Thoracic aorta (tissue), 2 donors: ENCODE measurements around the gene IRAK3. TPM values are rescaled to one million over a fixed set of nuclear protein-coding genes. Genes with fewer than 3 reads are reported as not detected.

Experiments used
- ATAC-seq: fragments of 150-250 bp; one replicate; pipeline ENCODE4 v1.8.0; 2017; ENCODE audit warnings: low read depth; ENCODE audit not compliant: insufficient number of reproducible peaks, low FRiP score
- DNase-seq: peaks from one replicate; pipeline ENCODE4 v3.0.0-alpha.2; 2020; ENCODE audit warnings: low spot score
- H3K27ac ChIP-seq, 2 donors: fragments of 200-600 bp; sonication (generic); 1 replicate in 1 of 2; 2 replicates in 1 of 2; pipeline ENCODE4 v1.5.1; 2016; ENCODE audit warnings: mild to moderate bottlenecking in 2 of 2, moderate library complexity in 2 of 2
- H3K27me3 ChIP-seq: fragments of 200-600 bp; sonication (generic); replicated peaks from 2 replicates; pipeline ENCODE4 v1.6.0; 2016; ENCODE audit warnings: mild to moderate bottlenecking; ENCODE audit not compliant: insufficient read depth
- H3K36me3 ChIP-seq: fragments of 200-600 bp; sonication (generic); one replicate; pipeline ENCODE4 v1.5.1; 2016
- H3K4me1 ChIP-seq, 2 donors: fragments of 200-600 bp; sonication (generic); 1 replicate in 1 of 2; 2 replicates in 1 of 2; pipeline versions ENCODE4 v1.5.1 to v1.6.0; 2016; ENCODE audit warnings: low read depth in 2 of 2, mild to moderate bottlenecking in 1 of 2; ENCODE audit not compliant: control insufficient read depth in 1 of 2
- H3K4me3 ChIP-seq: fragments of 200-600 bp; sonication (generic); 2 replicates; pipeline ENCODE4 v1.5.1; 2016; ENCODE audit warnings: mild to moderate bottlenecking
- H3K9me3 ChIP-seq: fragments of 200-600 bp; sonication (generic); 2 replicates; pipeline ENCODE4 v1.5.1; 2016
- total RNA-seq, 2 donors: library from RNA; depleted of rRNA; stranded (reverse); fragments of >200 nt; gene quantifications; one replicate each; pipeline versions ENCODE4 v1.1.0 to v1.2.3, GENCODE V29; 2016
- TF ChIP-seq, protein P1 (sequence below): fragments of 200-600 bp; sonication (generic); IDR thresholded peaks from one replicate; pipeline ENCODE4 v1.5.1; 2019; ENCODE audit warnings: antibody characterized with exemption

Gene IRAK3
- total RNA-seq, 2 donors from 2014 or later: 29.8 to 67.9 TPM

DNA sequence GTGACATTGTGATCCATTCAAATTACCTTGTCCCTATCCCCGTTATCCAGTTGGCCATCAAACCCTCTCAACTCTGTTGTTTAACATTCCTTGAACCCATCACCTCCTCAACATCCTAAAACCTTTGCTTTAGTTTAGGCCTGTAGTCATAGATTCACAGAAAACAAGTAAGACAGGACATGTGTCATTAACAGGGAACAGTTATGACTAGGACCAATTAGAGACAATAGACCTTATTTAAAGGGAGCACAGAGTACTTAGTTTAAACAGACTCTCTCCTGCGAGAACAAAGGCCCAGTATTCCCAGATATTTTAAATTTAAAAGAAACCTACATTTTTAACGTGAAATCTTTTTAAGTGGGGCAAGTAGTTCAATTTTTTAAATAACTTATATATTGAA, 93.2 kb downstream of the IRAK3 start:
- H3K27me3 ChIP-seq: no peaks in the 10 kb centered on the region
- H3K9me3 ChIP-seq: no peaks in the 10 kb centered on the region
- no peak for ATAC-seq
- no peaks in the 10 kb centered on the region for H3K4me1 ChIP-seq
- DNase-seq: no peak
- no peaks in the 10 kb centered on the region for H3K36me3 ChIP-seq
- H3K27ac ChIP-seq: no peak overlapping the region
- H3K4me3 ChIP-seq: no peak overlapping the region
- TF ChIP-seq, protein P1, sequence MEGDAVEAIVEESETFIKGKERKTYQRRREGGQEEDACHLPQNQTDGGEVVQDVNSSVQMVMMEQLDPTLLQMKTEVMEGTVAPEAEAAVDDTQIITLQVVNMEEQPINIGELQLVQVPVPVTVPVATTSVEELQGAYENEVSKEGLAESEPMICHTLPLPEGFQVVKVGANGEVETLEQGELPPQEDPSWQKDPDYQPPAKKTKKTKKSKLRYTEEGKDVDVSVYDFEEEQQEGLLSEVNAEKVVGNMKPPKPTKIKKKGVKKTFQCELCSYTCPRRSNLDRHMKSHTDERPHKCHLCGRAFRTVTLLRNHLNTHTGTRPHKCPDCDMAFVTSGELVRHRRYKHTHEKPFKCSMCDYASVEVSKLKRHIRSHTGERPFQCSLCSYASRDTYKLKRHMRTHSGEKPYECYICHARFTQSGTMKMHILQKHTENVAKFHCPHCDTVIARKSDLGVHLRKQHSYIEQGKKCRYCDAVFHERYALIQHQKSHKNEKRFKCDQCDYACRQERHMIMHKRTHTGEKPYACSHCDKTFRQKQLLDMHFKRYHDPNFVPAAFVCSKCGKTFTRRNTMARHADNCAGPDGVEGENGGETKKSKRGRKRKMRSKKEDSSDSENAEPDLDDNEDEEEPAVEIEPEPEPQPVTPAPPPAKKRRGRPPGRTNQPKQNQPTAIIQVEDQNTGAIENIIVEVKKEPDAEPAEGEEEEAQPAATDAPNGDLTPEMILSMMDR: no peak

DNA sequence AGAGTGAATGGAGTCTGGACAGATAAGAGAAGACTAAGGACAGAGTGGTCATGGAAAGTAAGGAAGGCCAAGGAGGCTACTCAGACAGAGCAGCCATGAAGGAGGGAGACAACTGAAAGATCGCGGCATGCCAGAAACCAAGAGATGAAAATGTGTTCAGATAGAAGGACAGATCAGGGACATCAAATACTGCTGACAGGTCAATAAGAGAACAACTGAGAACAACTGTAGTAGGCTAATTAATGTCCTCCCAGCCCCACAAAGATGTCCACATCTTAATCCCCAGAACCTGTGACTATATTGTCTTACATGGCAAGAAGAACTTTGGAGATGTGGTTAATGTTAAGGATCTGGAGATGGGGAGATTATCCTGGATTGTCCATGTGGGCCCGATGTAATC, 98.3 kb downstream of the IRAK3 start:
- H3K4me3 ChIP-seq: no peak overlapping the region
- no peaks in the 10 kb centered on the region for H3K4me1 ChIP-seq
- no peak for ATAC-seq
- TF ChIP-seq, protein P1: no peak
- H3K27me3 ChIP-seq: no peaks in the 10 kb centered on the region
- H3K27ac ChIP-seq: no peak overlapping the region
- DNase-seq: no peak
- no peaks in the 10 kb centered on the region for H3K9me3 ChIP-seq
- no peaks in the 10 kb centered on the region for H3K36me3 ChIP-seq

DNA sequence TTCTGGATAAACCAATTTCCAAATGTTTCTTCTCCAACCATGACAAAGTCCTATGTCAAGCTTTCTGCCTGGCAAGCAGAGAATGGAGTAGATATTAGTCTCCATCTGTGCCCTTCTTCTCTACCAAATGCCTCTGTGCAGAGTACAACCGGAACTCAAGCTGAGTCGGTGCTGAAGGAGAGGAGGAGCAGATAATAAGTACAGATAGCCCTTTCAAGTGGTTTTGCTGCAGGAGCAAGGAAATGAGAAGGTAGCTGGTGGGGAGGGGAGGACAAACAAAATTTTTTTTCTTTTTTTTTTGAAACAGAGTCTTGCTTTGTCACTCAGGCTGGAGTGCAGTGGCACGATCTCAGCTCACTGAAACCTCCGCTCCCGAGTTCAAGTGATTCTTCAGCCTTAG, 99.1 kb downstream of the IRAK3 start:
- DNase-seq (no peak), ATAC-seq (no peak)
- Histone ChIP-seq H3K4me1 (no peaks in the 10 kb centered on the region), H3K27ac (no peak overlapping the region), H3K9me3 (no peaks in the 10 kb centered on the region), H3K27me3 (no peaks in the 10 kb centered on the region), H3K4me3 (no peak overlapping the region), H3K36me3 (no peaks in the 10 kb centered on the region)
- TF ChIP-seq, protein P1: no peak

DNA sequence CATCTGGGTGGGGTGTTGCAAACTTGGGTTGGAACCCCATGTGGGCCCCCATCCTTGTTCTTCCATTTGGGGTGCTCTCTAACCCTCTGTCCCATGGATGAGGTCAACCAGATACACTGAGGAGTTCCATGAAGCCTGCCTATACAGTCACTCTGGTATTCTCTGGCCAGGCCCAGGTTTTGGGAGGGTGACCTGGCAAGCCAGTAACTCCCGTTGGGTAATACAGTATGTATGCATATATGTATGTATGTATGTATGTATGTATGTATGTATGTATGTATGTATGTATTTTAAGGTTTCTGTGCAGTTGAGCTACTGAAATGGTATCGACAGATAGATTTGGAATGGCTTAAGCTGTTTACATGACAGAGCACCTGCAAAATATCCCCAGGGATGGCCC, 100.5 kb downstream of the IRAK3 start:
- H3K27me3 ChIP-seq: no peaks in the 10 kb centered on the region
- TF ChIP-seq, protein P1: no peak
- H3K4me3 ChIP-seq: no peak overlapping the region
- no peak for ATAC-seq
- H3K27ac ChIP-seq: no peak overlapping the region
- no peak for DNase-seq
- H3K36me3 ChIP-seq: no peaks in the 10 kb centered on the region
- H3K4me1 ChIP-seq: no peaks in the 10 kb centered on the region
- H3K9me3 ChIP-seq: no peaks in the 10 kb centered on the region

DNA sequence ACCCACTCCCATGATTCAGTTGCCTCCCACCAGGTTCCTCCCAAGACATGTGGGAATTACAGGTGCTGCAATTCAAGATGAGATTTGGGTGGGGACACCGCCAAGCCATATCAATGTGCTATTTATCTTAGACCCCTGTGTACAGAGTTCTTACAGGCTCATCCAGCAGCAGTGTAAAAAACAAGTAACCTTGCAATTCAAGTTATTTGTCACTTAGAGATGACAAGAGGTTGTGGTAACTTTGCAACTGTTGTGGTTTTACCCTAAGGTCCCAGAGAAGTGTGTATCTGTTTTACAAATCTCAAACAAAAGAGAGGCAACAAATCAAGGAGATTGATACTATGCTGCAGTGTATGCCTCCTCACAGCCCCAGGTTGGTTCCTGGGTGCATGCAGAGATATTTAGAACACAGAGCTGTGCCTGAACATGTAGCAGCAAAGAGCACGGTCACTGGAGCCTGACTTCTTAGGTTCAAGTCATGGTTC, 101.7 kb downstream of the IRAK3 start:
- TF ChIP-seq, protein P1: no peak
- DNase-seq (no peak), ATAC-seq (no peak)
- no peaks in the 10 kb centered on the region for H3K4me1 ChIP-seq
- H3K36me3 ChIP-seq: no peaks in the 10 kb centered on the region
- H3K9me3 ChIP-seq: no peaks in the 10 kb centered on the region
- H3K27ac ChIP-seq: no peak overlapping the region
- H3K4me3 ChIP-seq: no peak overlapping the region
- no peaks in the 10 kb centered on the region for H3K27me3 ChIP-seq
